ENCODE results near the gene CYP3A7. TPM values are rescaled to one million over a fixed set of nuclear protein-coding genes. Genes with fewer than 3 reads are reported as not detected.

The CYP3A7 gene
- total and polyA plus RNA-seq, 9 of the 15 experiments (the other 6 are each of a cell fraction or from before 2014, with no cell fraction given), result 0.20 TPM; not detected in 8

- TF ChIP-seq RAD21 (CRISPR knock-in tag; conservative IDR thresholded peaks at IDR 0.05 in 1 of 2, IDR thresholded peaks at IDR 0.05 in 1 of 2) (peak in 1 of 2 experiments; percentile 56; a peak in 2 of 4 replicates), SNAPC5 (CRISPR knock-in tag; IDR thresholded peaks at IDR 0.05) (no peak), TCF7 (IDR thresholded peaks at IDR 0.05; ENCODE audit: borderline replicate concordance) (no peak), TAF9B (IDR thresholded peaks at IDR 0.05; ENCODE audit: partially characterized antibody) (no peak), SREBF2 (CRISPR knock-in tag; IDR thresholded peaks at IDR 0.05) (no peak), YY1 (IDR thresholded peaks at IDR 0.05; ENCODE audit: borderline replicate concordance in 1 of 3, control insufficient read depth in 1 of 3, extremely low read depth in 1 of 3, insufficient read depth in 3 of 3, insufficient read length in 1 of 3, insufficient replicate concordance in 2 of 3, low read depth in 1 of 3, low read length in 2 of 3) (no peak), LCOR (CRISPR knock-in tag; IDR thresholded peaks at IDR 0.05) (no peak), CREM (IDR thresholded peaks at IDR 0.05; ENCODE audit: low read depth) (no peak), CTBP1 (IDR thresholded peaks at IDR 0.05; ENCODE audit: borderline replicate concordance) (peak; percentile 54; the same call in 1 of the 2 replicates), HOMEZ (CRISPR knock-in tag; IDR thresholded peaks at IDR 0.05) (no peak), ZNF444 (CRISPR knock-in tag; IDR thresholded peaks at IDR 0.05) (no peak), CTCF (IDR thresholded peaks at IDR 0.05 in 2 of 3, conservative IDR thresholded peaks at IDR 0.05 in 1 of 3; ENCODE audit: insufficient read depth in 2 of 3, low read depth in 1 of 3, low read length in 3 of 3) (peak in 2 of 3 experiments; percentile 12 to 41; a peak in 2 of 6 replicates), SRSF9 (IDR thresholded peaks at IDR 0.05; ENCODE audit: borderline replicate concordance, low read depth, low read length) (no peak), DDX20 (tag; IDR thresholded peaks at IDR 0.05; ENCODE audit: low read depth) (no peak), KAT2B (IDR thresholded peaks at IDR 0.05; ENCODE audit: low read depth, low read length) (no peak), MECOM (CRISPR knock-in tag; IDR thresholded peaks at IDR 0.05) (no peak), TGIF2 (CRISPR knock-in tag; IDR thresholded peaks at IDR 0.05) (no peak), CHAMP1 (IDR thresholded peaks at IDR 0.05) (no peak)
Observed at GRCh38 chr7:99782012-99782953, 47.3 kb upstream of the CYP3A7 start (continued).
